ENCODE results near the gene EIPR1.

EIPR1 gene

GRCh38 chr2:3348767-3349166 is 28.9 kb downstream of the EIPR1 start:
- Histone ChIP-seq H3K9ac (ENCODE audit: low read length) (no peak overlapping the region), H3K9me3 (ENCODE audit: control insufficient read depth, low read length) (no peaks in the 10 kb centered on the region), H3K4me3 (ENCODE audit: low read length) (no peak overlapping the region), H3K36me3 (ENCODE audit: control insufficient read depth, insufficient read depth, low read length) (no peaks in the 10 kb centered on the region), H3K27me3 (ENCODE audit: control insufficient read depth, insufficient read depth, low read length) (no peaks in the 10 kb centered on the region), H3K4me1 (ENCODE audit: control insufficient read depth, insufficient read depth, low read length) (no peaks in the 10 kb centered on the region)

GRCh38 chr2:3345621-3346020 is 32.0 kb downstream of the EIPR1 start:
- H3K36me3 ChIP-seq (ENCODE audit: control insufficient read depth, insufficient read depth, low read length), result no peaks in the 10 kb centered on the region
- H3K9ac ChIP-seq (ENCODE audit: low read length), result no peak overlapping the region
- no peak overlapping the region for H3K4me3 ChIP-seq (ENCODE audit: low read length)
- H3K4me1 ChIP-seq (ENCODE audit: control insufficient read depth, insufficient read depth, low read length), result no peaks in the 10 kb centered on the region
- no peaks in the 10 kb centered on the region for H3K27me3 ChIP-seq (ENCODE audit: control insufficient read depth, insufficient read depth, low read length)
- H3K9me3 ChIP-seq (ENCODE audit: control insufficient read depth, low read length), result no peaks in the 10 kb centered on the region

GRCh38 chr2:3344897-3345296 is 32.7 kb downstream of the EIPR1 start:
- H3K4me1 ChIP-seq (ENCODE audit: control insufficient read depth, insufficient read depth, low read length), result no peaks in the 10 kb centered on the region
- no peaks in the 10 kb centered on the region for H3K27me3 ChIP-seq (ENCODE audit: control insufficient read depth, insufficient read depth, low read length)

GRCh38 chr2:3343012-3343411 is 34.6 kb downstream of the EIPR1 start:
- Histone ChIP-seq H3K36me3 (ENCODE audit: control insufficient read depth, insufficient read depth, low read length) (no peaks in the 10 kb centered on the region), H3K9ac (ENCODE audit: low read length) (no peak overlapping the region), H3K4me1 (ENCODE audit: control insufficient read depth, insufficient read depth, low read length) (no peaks in the 10 kb centered on the region), H3K27me3 (ENCODE audit: control insufficient read depth, insufficient read depth, low read length) (no peaks in the 10 kb centered on the region), H3K9me3 (ENCODE audit: control insufficient read depth, low read length) (no peaks in the 10 kb centered on the region), H3K4me3 (ENCODE audit: low read length) (no peak overlapping the region)

More at GRCh38 chr2:3344897-3345296, 32.7 kb downstream of the EIPR1 start:
- Histone ChIP-seq H3K9ac (ENCODE audit: low read length) (no peak overlapping the region), H3K4me3 (ENCODE audit: low read length) (no peak overlapping the region), H3K9me3 (ENCODE audit: control insufficient read depth, low read length) (no peaks in the 10 kb centered on the region), H3K36me3 (ENCODE audit: control insufficient read depth, insufficient read depth, low read length) (no peaks in the 10 kb centered on the region)

GRCh38 chr2:3342324-3342723 is 35.3 kb downstream of the EIPR1 start:
- no peaks in the 10 kb centered on the region for H3K9me3 ChIP-seq (ENCODE audit: control insufficient read depth, low read length)
- H3K4me1 ChIP-seq (ENCODE audit: control insufficient read depth, insufficient read depth, low read length), result no peaks in the 10 kb centered on the region
- no peak overlapping the region for H3K4me3 ChIP-seq (ENCODE audit: low read length)
- no peaks in the 10 kb centered on the region for H3K36me3 ChIP-seq (ENCODE audit: control insufficient read depth, insufficient read depth, low read length)
- H3K27me3 ChIP-seq (ENCODE audit: control insufficient read depth, insufficient read depth, low read length), result no peaks in the 10 kb centered on the region
- H3K9ac ChIP-seq (ENCODE audit: low read length), result no peak overlapping the region

GRCh38 chr2:3341336-3341735 is 36.3 kb downstream of the EIPR1 start:
- no peaks in the 10 kb centered on the region for H3K36me3 ChIP-seq (ENCODE audit: control insufficient read depth, insufficient read depth, low read length)
- no peaks in the 10 kb centered on the region for H3K4me1 ChIP-seq (ENCODE audit: control insufficient read depth, insufficient read depth, low read length)
- H3K9ac ChIP-seq (ENCODE audit: low read length), result no peak overlapping the region
- no peaks in the 10 kb centered on the region for H3K9me3 ChIP-seq (ENCODE audit: control insufficient read depth, low read length)
- H3K4me3 ChIP-seq (ENCODE audit: low read length), result no peak overlapping the region
- no peaks in the 10 kb centered on the region for H3K27me3 ChIP-seq (ENCODE audit: control insufficient read depth, insufficient read depth, low read length)

- H3K4me1 ChIP-seq (ENCODE audit: control insufficient read depth, insufficient read depth, low read length), result no peaks in the 10 kb centered on the region
- no peaks in the 10 kb centered on the region for H3K27me3 ChIP-seq (ENCODE audit: control insufficient read depth, insufficient read depth, low read length)
- H3K4me3 ChIP-seq (ENCODE audit: low read length), result no peak overlapping the region
- no peaks in the 10 kb centered on the region for H3K36me3 ChIP-seq (ENCODE audit: control insufficient read depth, insufficient read depth, low read length)
- no peak overlapping the region for H3K9ac ChIP-seq (ENCODE audit: low read length)
- H3K9me3 ChIP-seq (ENCODE audit: control insufficient read depth, low read length), result no peaks in the 10 kb centered on the region
Observed at GRCh38 chr2:3340144-3340543, 37.5 kb downstream of the EIPR1 start.

- Histone ChIP-seq H3K36me3 (ENCODE audit: control insufficient read depth, insufficient read depth, low read length) (no peaks in the 10 kb centered on the region), H3K9ac (ENCODE audit: low read length) (no peak overlapping the region), H3K27me3 (ENCODE audit: control insufficient read depth, insufficient read depth, low read length) (no peaks in the 10 kb centered on the region), H3K4me3 (ENCODE audit: low read length) (no peak overlapping the region), H3K4me1 (ENCODE audit: control insufficient read depth, insufficient read depth, low read length) (no peaks in the 10 kb centered on the region), H3K9me3 (ENCODE audit: control insufficient read depth, low read length) (no peaks in the 10 kb centered on the region)
Observed at GRCh38 chr2:3338340-3338739, 39.3 kb downstream of the EIPR1 start.

GRCh38 chr2:3336844-3337243 is 40.8 kb downstream of the EIPR1 start:
- no peaks in the 10 kb centered on the region for H3K36me3 ChIP-seq (ENCODE audit: control insufficient read depth, insufficient read depth, low read length)
- H3K9ac ChIP-seq (ENCODE audit: low read length), result no peak overlapping the region
- no peaks in the 10 kb centered on the region for H3K4me1 ChIP-seq (ENCODE audit: control insufficient read depth, insufficient read depth, low read length)
- H3K9me3 ChIP-seq (ENCODE audit: control insufficient read depth, low read length), result no peaks in the 10 kb centered on the region
- H3K27me3 ChIP-seq (ENCODE audit: control insufficient read depth, insufficient read depth, low read length), result no peaks in the 10 kb centered on the region
- H3K4me3 ChIP-seq (ENCODE audit: low read length), result no peak overlapping the region

GRCh38 chr2:3334392-3335345 is 42.9 kb downstream of the EIPR1 start:
- Histone ChIP-seq H3K4me1 (ENCODE audit: control insufficient read depth, insufficient read depth, low read length) (no peaks in the 10 kb centered on the region), H3K4me3 (ENCODE audit: low read length) (no peak overlapping the region), H3K36me3 (ENCODE audit: control insufficient read depth, insufficient read depth, low read length) (no peaks in the 10 kb centered on the region), H3K27me3 (ENCODE audit: control insufficient read depth, insufficient read depth, low read length) (no peaks in the 10 kb centered on the region), H3K9me3 (ENCODE audit: control insufficient read depth, low read length) (no peaks in the 10 kb centered on the region), H3K9ac (ENCODE audit: low read length) (no peak overlapping the region)

- no peaks in the 10 kb centered on the region for H3K27me3 ChIP-seq (ENCODE audit: control insufficient read depth, insufficient read depth, low read length)
- no peaks in the 10 kb centered on the region for H3K9me3 ChIP-seq (ENCODE audit: control insufficient read depth, low read length)
- no peak overlapping the region for H3K4me3 ChIP-seq (ENCODE audit: low read length)
- H3K36me3 ChIP-seq (ENCODE audit: control insufficient read depth, insufficient read depth, low read length), result no peaks in the 10 kb centered on the region
- no peaks in the 10 kb centered on the region for H3K4me1 ChIP-seq (ENCODE audit: control insufficient read depth, insufficient read depth, low read length)
- H3K9ac ChIP-seq (ENCODE audit: low read length), result no peak overlapping the region
Observed at GRCh38 chr2:3332133-3332532, 45.5 kb downstream of the EIPR1 start.

GRCh38 chr2:3329491-3329890 is 48.1 kb downstream of the EIPR1 start:
- Histone ChIP-seq H3K36me3 (ENCODE audit: control insufficient read depth, insufficient read depth, low read length) (no peaks in the 10 kb centered on the region), H3K9me3 (ENCODE audit: control insufficient read depth, low read length) (no peaks in the 10 kb centered on the region), H3K4me1 (ENCODE audit: control insufficient read depth, insufficient read depth, low read length) (peaks cover 5% of the 10 kb centered on the region), H3K9ac (ENCODE audit: low read length) (no peak overlapping the region), H3K4me3 (ENCODE audit: low read length) (no peak overlapping the region), H3K27me3 (ENCODE audit: control insufficient read depth, insufficient read depth, low read length) (no peaks in the 10 kb centered on the region)

All from mucosa of stomach (tissue), 1 donor.